OCI-LY1 (cell line): ENCODE measurements around the gene TPGS2.

Experiments
- EZH2 ChIP-seq: fragments of 200-600 bp; sonication (generic), shearing (Covaris generic); IDR thresholded peaks from 2 replicates; pipeline ENCODE4 v1.8.0; 2017; ENCODE audit warnings: borderline replicate concordance, mixed run types, mild to moderate bottlenecking, antibody characterized with exemption, low read length, moderate library complexity, mixed read lengths
- TF ChIP-seq, protein P1 (sequence below): fragments of 200-600 bp; sonication (generic), shearing (Covaris generic); IDR thresholded peaks from 2 replicates; pipeline ENCODE4 v1.5.1; 2017; ENCODE audit warnings: mild to moderate bottlenecking, antibody characterized with exemption, low read length, moderate library complexity, mixed read lengths

DNA sequence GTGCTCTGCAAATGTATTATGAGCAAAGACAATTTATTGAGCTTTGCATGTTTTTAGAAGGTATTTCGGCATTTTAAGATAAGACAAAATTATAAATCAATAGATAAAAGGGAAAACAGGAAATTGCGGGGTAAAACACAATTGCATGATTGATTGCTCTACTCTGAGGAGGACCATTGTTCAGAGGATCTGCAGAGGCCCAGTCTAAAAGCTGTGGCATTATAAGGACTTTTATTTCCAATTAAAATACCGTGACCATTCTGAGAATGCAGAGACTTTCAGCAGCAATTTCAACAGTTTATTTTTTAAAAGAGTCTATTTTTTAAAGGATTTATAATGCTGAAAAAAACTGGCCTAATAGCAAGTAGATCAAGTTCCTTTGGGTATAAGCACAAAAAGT, 62.0 kb downstream of the TPGS2 start:
- TF ChIP-seq, protein P1, sequence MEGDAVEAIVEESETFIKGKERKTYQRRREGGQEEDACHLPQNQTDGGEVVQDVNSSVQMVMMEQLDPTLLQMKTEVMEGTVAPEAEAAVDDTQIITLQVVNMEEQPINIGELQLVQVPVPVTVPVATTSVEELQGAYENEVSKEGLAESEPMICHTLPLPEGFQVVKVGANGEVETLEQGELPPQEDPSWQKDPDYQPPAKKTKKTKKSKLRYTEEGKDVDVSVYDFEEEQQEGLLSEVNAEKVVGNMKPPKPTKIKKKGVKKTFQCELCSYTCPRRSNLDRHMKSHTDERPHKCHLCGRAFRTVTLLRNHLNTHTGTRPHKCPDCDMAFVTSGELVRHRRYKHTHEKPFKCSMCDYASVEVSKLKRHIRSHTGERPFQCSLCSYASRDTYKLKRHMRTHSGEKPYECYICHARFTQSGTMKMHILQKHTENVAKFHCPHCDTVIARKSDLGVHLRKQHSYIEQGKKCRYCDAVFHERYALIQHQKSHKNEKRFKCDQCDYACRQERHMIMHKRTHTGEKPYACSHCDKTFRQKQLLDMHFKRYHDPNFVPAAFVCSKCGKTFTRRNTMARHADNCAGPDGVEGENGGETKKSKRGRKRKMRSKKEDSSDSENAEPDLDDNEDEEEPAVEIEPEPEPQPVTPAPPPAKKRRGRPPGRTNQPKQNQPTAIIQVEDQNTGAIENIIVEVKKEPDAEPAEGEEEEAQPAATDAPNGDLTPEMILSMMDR = no peak
- no peak for TF ChIP-seq EZH2
